CD4-positive, alpha-beta T cell treated with Interleukin-17A for 4 hours (primary cell): ENCODE data around the gene RNF17.

Source experiments
- DNase-seq: peaks from one replicate; pipeline ENCODE4 v3.0.0-alpha.2; 2020; ENCODE audit warnings: mixed read lengths

Gene RNF17

DNA sequence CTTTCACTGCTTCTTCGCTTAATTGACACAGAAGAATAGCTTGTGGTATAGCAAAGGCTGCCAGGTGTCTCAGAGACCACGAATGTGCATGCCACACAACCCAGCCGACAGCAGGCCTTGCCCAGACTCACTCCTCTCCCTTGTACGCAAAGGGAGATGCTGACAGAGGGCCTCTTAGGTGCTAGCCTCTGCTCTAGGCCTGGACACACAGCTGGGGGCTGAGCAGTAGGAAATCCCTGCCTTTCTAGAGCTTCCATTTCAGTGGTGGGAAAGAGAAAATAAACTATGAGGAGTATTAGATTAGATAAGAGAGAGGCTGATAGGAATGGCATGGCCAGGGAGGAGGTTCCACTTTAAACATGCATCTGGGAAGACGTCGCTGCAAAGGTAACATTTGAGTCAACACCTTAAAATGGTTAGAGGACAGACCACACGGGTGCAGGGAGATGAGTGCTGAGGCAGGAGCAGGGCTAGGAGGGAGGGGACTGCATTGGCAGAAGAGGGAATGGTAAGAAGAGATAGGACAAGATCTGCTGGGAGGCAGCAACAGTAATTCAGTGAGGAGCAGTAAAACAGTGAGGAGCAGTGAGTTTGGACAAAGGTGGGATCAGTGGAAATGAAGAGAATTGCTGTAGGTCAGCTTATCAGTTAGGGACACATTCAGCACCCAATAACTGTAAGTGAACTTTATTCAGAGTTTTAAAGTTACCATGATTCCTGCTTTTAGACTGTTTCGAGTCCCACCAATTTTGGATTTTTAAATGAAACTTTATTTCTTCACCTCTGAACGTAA lies 100.0 kb downstream of the RNF17 start:
- no peak for DNase-seq

DNA sequence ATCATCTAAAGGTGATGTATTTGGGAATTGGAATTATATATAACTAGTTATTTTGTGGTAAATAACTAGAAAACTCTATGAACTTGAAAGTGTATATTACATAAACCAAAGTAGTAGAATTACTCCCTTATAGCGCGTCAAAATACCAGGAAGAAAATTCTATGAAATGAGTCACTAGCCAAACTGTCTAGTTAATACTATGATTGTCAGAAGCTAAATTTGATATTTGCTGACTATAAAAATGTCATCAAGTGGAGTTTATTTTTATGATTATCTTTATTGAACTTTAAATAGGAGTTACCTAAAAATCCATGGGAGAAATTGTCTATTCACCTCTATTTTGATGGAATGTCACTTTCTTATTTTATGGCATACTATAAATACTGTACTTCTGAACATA lies 100.6 kb downstream of the RNF17 start:
- DNase-seq, result no peak

DNA sequence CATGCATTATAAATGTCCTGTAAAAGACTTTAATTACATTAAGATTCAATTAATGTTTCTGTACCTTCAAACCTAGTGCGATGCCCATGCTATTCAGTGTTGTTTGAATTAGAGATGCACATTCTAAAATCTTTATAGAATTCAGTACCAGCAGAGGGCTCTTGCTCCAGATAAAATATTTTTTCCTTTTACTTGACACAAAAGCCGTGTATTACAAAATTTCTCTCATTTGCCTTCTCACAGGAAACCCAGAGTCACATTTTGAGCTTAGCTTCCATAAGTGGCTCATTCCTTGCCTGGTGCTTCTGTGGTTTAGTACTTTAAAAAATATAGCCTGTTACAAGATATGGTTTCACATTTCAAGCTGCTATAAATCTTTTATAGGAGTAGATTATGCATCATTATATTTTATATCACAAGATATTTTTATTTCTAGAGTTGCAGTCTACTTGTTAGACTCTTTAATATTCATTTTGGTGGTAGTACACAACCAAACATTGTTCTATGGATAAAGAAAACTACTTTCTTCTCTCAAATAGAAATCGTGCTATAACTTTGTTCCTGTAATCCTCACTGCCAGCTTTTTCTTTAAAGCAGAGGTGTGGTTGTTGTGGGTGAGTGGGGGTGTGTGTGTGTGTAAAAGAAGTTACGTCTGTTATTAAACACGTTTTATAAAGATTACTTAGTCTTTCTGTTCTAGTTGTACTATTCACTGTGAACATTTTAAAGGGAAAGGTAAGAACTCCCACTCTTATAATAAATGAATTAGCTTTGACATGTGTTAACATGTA lies 101.4 kb downstream of the RNF17 start:
- no peak for DNase-seq

DNA sequence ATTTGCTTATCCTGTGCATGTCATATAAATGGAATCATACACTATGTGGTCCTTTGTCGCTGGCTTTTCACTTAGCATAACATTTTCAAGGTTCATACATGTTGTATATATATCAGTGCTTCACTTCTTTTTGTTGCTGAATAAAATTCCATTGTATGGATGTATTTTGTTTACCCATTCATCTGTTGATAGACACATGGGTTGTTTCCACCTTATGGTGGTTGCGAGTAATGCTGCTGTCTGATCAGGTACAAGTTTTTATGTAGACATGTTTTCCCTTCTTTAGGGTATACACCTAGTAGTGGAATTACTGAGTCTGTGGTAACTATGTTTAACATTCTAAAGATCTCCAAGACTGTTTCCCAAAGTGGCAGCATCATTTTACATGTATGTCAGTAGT lies 102.5 kb downstream of the RNF17 start:
- DNase-seq, result no peak

DNA sequence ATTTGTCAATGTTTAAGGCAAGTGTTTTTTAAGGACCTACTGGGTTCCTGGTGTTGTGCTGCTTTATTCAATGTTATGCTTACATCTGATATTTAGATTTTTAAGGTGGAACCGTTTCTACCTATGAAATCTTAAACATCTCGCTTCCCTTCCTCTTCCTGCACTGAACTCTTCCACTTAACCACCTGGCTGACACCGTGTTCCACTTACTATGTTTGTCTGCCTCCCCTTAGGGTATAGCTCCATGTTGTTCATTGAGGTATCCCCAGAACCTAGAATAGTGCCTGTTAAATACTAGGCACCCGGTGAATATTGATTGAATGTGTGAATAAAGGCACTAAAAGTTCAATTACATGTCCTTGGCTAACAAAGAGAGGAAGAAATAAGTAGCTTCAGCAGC lies 104.9 kb downstream of the RNF17 start:
- DNase-seq, result no peak

DNA sequence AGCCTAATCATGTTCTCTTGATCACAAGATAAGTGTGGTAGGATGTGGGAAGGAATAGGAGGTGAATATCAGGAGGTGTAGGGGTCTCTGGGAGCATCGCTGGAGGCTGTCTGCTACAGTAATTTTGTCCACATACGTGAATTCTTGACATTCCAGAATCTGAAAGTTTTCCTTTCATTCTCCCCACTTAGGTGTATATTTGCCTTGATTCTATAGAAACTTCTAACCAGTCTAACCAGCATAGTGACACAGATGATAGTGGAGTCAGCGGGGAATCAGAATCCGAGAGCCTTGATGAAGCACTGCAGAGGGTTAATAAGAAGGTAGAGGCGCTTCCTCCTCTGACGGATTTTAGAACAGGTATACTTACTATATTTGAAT lies 106.4 kb downstream of the RNF17 start:
- DNase-seq, result no peak

DNA sequence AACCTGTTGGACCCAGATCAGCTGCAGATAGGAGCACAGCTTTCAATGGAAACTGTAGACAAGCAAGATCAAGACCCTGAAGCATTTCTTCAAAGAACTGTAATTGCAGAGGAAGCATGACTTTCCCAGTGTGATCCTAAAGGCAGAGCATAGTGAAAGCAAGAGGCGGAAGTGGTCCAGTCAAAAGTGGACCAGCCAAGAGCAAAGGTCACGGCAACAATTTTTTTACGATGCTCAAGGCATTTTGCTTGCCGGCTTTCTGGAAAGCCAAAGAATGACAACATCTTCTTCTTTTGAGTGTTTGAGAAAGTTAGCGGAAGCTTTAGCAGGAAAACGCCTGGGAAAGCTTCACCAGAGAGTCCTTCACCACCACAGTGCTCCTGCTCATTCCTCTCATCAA lies 111.6 kb downstream of the RNF17 start:
- no peak for DNase-seq

DNA sequence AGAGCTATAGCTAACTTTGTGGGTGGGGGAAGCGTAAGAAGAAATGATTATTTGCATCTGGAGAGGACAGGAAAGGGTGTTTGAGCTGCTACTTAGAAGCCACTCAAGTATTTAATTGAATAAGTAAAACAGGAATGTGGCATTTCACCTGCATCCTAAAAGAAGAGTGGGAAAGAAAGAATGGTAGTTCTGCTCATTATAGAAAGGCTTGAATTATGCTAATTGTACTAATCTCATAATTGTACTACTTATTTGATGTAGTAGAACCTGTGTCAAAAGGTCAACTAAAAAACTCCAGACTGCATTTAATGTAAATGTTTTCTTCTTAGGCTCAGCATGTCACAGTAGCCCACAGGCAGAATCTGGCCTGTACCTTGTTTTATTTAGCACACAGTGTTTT lies 113.6 kb downstream of the RNF17 start:
- DNase-seq, result no peak

DNA sequence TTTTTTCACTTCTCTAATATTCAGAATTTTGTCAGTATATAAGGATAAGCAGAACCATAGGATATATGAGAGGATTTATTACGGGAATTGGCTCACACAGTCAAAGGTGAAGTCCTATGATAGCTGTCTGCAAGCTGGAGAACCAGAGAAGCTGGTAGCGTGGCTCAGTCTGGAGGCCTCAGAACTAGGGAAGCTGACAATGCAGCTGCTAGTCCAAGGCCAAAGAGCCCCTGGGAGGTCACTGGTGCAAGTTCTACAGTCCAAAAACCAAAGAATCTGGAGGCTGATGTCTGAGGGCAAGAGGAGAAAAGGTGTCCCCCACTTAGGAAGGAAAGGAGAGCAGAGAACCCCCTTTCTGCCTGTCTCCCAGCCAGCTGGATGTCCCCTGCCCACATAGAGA lies 114.4 kb downstream of the RNF17 start:
- no peak for DNase-seq

DNA sequence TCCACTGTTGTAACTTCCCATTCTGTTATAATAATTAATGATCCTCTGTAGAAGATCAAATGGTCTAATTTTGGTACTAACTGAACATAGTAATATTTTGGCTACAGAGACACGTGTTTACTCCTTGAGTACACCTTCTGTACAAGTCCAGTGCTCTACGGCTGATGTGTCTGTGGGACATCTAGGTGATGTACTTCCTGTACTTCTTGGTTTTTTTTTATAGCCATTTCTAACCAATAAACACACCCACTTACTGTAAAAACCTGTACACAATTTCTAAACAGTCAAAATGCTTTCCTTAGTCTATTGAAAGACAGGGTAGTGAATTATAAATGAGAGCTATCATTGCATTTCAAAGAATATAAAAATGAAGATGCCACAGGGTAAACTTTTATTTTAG lies 118.7 kb downstream of the RNF17 start:
- DNase-seq, result no peak

DNA sequence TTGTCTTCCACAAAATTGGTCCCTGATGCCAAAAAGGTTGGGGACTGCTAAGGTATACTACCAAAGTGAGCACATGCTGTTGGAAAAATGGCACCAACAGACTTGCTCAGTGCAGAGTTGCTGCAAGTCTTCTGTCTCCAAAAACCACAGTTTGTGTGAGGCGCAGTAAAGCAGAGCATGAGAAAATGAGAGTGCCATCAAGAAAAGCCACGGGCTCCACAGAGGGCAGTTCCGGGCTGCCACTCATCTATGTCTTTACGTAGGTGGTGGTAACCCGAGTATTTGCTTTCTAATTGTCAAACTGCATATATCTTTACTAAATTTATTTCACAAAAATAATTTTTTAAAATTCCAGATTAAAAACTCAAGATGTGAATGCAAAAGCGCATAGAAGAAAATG lies 123.8 kb downstream of the RNF17 start:
- no peak for DNase-seq

DNA sequence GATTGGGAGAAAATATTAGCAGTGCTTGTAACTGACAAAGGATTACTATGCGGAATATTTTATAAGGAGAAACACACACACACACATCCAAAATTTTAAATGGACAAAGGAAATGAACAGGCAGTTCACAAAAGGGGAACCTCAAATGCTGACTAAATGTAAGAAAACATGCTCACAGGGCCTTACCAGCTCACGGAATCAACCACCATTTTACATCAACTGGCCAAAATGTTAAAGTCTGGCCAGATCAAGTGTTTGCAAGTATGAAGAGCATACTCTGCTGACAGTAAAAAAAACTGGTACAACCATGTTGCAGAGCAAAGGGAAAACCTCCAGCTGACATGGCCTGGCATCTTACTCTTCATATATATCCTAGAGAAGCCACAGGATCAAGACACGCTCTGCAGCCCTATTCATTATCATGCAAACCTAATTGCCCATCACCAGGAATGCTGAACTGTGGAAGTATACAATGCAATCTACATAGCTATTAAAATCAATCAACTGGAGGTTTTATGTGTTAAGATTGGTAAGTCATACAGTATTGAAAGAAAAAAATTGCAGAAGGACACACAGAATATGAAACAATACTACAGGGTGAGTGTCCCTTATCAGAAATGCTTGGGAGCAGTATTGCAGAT lies 124.4 kb downstream of the RNF17 start:
- no peak for DNase-seq

DNA sequence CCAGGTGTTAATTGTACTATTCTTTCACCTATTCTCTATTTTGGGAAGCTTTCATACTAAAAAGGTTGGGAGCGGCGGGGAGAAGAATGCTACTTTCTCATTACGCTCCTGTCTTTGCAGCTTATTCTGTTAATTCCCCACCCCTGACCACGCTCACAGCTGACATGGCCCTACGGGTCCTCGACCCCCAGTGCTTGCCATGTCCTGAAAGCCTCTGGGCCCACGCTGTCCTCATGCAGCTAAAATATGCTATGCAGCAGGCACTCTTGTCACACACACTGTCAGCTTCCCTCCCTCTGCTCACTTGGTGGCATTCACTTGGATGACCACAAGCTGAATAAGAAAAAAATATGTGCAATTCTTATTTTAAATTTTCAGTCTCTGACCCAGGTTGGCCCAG lies 126.3 kb downstream of the RNF17 start:
- DNase-seq, result no peak

DNA sequence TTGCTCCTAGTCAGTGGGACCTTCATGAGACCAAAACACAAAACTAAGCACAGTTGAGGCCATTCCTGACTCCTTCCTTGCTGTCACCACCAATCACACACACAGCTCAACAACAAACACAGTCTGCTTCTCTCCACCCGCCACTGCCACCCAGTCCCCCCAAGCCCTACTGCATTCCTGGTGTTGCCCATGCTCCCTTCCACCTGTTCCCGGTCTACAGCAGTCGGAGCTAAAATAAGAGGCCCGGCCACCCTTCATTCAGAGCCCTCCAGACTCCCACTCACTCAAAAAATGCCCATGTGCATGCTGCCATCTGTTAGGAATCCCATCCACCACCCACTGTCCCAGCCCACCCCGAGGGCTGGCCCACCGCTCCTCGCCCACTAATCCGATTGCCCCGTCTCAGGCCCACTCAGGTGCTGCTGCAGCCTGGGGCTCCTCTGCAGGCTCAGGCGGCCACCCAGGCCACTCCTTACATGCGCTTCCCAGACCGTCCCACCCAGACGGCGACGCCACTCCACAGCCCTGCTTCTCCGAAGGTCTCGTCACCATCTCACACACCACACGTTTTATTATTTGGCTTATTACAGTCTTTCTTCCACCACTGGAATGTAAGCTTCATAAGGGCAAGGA lies 127.6 kb downstream of the RNF17 start:
- no peak for DNase-seq

DNA sequence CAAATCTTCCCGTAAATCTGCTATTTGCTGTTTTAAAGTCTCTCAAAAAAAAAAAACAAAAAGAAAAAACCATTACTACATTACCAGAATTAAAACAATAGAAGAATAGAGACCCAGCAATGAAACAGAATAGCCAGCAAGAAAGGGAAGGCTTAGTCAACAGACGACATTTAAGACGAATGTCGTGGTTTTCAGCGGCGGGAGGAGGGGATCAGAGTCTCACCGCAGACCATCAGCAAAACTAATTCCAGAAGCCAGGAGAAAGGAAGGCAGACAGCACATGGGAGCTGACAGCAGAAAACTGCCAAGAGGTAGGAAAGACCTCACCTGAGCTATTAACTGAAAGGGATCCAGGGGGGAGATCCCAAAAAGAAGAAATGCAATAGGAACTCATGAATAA lies 128.9 kb downstream of the RNF17 start:
- no peak for DNase-seq

DNA sequence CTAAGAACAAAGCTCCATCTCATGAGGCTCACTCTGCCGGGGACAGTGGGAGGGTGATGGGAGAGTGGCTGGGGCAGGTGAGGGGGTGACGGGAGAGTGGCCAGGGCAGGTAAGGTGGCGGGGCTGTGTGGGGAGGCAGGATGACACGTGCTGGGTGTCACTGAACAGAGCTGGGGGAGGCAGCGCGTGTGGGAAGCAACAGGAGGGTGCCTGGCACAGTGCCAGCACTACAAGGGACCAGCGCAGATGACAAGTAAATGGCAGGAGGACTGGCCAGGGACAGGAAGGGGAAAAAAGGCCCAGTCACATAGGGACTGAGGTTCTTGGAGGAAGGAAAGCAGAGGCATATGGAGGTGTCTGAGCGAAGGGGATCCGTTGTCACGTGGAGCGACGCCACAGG lies 129.9 kb downstream of the RNF17 start:
- DNase-seq, result no peak

DNA sequence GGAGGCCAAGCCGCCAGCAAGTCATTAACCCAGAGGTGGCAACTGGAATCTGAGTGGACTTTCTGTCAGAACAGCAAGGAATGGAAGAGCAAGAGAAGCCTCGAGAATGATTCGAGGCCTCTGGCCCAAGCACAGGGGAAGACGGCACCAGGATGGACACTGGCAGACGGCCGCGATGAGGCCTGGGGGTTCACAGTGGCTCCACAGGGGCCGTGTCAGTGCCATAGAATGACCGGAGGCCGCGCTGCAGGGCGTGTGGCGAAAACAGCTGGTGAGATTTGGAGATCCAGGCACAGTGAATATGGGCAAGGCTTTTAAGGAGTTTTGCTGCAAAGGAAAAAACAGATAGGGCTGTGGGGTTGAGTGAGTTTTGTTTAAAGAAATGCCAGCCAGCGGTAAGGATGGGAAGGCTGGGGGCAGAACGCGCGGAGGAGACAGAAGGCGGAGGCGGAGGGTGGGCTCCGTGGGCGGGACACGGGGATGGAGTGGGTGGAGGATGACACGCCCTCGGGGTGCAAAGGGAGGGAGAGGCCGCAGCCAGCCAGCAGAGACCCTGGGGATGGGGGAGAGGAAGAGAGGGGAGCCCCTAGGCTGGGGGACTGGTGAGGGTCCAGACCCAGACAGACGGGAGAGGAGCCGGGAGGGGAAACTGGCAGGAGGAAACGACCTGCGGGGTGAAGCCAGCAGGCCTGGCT lies 130.5 kb downstream of the RNF17 start:
- DNase-seq, result no peak

DNA sequence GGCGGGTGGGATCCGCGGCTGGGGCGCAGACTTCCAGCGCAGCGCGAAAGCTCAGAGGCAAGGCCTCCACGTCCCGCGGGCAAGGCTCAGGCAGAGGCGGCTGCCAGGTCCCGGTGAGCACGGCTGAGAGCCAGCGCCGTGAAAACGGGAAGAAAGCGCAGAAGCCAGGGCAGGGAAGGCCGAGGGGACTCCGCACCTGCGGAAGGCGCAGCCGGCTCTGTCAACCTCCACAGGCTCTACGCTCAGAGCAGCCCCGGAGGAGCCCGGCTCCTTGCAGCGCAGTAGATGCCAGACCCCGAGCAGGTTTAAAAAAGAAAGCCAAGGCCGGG lies 131.0 kb downstream of the RNF17 start:
- no peak for DNase-seq

DNA sequence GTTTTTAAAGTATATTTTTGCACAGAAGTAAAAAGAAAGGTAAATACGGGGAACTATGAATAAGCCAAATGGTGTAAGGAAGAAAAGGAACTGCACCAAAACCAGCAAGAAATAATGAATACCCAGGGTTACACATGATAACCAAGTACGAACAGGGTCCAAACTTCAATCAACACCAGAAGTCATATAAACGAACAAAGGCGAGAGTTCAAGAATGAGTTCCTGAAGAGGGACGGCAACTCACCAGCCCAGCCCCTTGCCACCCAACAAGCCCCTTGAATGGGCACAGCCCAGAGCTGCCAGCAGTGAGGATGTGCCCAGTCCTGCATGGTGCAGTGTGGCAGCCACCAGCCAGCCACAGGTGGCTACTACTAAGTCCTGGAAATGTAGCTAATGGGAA lies 132.1 kb downstream of the RNF17 start:
- DNase-seq, result no peak

DNA sequence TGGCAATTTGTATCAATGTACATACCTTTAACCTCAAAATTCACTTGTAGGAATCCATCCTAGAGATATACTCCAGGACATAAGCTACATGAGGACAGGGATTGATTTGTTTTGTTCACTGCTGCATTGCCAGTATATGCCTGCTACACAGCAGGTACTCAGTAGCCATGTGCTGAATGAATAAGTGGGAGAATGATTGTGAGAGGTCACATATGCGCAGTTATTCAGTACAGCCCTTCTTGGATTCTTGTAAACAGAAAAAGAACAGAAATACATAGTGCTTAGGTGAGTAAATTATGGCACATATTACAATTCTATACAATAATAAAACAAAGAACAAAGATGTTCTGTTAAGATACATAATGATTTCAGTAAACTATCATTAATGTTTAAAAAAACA lies 133.3 kb downstream of the RNF17 start:
- DNase-seq, result no peak

DNA sequence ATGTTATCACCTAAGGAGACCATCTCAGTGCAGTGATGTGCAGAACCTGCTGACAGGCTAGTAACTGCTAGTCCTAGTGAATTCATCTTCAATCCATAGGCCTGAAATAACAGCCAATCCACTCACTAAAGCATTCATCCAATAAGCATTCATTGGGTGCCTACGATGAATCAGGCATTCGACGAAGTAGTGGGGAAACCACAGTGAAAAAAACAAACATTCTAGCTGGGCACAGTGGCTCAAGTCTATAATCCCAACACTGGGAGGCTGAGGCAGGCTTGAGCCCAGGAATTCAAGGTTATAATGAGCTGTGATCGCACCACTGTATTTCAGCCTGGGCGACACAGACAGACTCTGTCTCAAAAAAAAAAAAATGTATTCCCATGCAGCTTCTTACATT lies 135.6 kb downstream of the RNF17 start:
- no peak for DNase-seq

DNA sequence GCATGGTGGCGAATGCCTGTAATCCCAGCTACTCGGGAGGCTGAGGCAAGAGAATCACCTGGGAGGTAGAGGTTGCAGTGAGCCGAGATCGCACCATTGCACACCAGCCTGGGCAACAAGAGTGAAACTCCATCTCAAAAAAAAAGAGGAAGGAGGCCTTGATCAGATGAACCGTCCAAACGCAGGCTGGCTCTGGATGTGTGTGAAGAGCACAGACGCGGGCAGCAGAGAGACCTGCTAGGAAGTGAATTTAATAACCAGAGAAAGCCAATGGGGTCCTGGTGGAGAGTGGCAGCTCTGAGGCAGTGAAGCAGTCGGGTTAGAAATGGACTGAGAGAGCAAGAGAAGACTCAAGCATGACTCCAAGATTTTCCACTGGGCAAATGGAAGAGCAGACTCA lies 136.5 kb downstream of the RNF17 start:
- no peak for DNase-seq

DNA sequence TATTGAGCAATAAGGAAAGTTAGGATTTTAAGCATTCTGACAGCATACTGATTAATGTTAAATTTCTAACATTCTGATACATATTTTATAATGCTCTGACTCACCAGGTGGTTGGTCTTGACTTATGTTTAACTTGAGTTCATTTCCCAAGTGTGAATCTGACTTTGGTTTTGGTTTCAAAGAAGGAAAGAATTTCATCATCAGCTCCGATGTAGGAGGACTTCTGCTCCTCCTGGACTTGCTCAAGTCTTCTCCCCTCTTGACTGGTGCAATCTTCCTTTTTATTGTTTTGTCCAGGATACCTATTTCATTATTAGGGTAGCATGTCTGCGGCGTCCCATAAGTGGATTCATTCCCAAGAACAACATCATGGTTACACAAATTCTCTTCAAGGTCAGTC lies 141.3 kb downstream of the RNF17 start:
- DNase-seq, result no peak
